HK-2 (cell line): ENCODE data around the gene CIT.

Experiments used
- DNase-seq: peaks from one replicate; pipeline ENCODE4 v3.0.0-alpha.2; 2018; ENCODE audit not compliant: unreplicated experiment

CIT gene

GRCh38 chr12:119804011-119804641, 73.0 kb downstream of the CIT start:
- peak; percentile 62 for DNase-seq

- DNase-seq, result no peak
Observed at GRCh38 chr12:119803381-119803791, 73.7 kb downstream of the CIT start.

- DNase-seq, result no peak
Observed at GRCh38 chr12:119802472-119802871, 74.6 kb downstream of the CIT start.

GRCh38 chr12:119797090-119797489, 80.0 kb downstream of the CIT start:
- DNase-seq, result no peak

DNA sequence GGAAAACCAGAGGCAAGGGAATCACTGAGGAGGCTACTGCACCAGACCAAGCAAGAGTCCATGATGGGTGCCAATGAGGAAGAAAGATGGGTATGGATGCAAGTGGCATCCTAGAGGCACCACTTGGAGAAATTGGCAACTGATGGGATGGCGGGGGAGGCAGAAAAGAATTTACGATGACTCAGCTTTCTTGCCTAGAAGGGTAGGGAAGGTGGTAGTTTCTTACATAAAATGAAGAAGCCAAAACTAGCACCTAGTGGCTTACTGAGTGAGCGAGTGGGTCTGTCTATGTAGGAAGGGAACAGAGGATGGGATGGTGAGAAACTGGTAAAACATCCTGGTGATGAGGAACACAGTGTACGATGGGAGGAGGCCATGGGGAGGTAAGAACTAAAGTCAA, 80.8 kb downstream of the CIT start:
- no peak for DNase-seq

DNA sequence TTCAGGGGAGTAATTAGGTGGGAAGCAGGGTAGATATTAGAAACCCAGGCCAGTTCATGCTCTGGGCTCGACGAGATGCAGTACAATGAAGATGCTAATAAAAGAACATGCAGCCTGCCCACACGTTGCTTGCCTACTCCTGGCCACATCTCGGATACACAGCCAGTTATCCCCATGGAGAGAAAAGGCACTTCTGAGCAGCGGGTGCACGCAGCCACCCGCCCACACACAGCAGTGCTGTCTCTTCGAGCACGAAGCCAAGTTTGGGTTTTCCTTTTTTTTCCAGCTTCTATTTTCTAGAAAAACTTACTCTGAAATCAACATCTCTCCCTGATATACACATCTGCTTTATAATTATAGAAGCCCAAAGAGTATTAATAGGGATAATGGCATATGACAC, 85.7 kb downstream of the CIT start:
- DNase-seq, result no peak

- DNase-seq, result no peak
Observed at GRCh38 chr12:119788786-119789185, 88.3 kb downstream of the CIT start.

DNA sequence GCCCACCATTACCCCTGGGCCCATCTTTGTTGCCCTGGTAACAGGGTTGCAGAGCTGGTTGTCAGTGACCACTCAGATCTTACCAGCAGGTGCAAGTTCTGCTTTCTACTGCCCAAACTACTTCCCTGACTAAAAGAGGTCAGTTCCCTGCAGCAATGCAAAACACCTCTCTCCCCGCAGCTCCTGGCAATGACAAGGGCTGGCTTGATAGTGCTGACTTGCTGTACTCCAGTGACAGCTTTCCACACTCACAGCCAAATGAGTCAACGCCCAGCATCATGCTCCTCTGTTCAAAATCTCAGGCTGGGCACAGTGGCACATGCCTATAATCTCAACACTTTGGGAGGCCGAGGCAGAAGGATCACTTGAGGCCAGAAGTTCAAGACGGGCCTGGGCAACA, 90.6 kb downstream of the CIT start:
- no peak for DNase-seq

- DNase-seq, result no peak
Observed at GRCh38 chr12:119784673-119785072, 92.4 kb downstream of the CIT start.

DNA sequence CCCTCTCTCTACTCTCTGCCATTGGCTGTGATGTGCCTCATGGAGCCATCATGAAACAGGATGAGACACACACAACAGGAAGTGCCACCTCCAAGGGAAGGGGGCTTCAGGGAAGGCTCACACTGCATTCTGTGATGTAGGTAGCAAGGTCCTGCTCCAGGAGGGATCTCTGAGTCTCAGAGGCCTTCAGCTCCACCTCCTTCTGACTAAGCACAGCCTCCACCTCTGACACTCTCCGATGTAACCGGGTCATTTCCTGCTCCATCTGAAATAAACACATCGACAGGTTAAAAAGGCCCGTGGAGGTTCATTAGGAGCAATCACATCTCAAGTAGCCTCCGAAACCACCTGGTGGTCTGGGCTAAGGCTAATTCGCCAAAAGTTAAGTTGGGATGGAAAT, 93.3 kb downstream of the CIT start:
- no peak for DNase-seq

DNA sequence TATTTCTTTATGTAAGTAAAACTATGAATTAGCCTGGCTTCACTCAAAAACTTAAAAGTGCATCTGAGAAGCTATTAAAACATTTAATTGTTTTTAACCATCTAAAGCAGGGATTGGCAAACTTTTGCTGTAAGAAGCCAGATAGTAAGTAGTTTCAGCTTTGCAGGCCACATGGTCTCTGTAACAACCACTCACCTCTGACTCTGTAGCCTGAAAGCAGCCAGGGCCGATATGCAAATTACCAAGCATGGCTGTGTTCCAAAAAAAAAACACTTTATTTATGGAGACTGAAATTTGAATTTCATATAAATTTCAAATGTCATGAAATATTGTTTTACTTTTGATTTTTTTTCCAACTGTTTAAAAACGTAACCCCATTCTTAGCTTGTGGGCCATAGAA, 95.3 kb downstream of the CIT start:
- no peak for DNase-seq

- peak; percentile 18 for DNase-seq
Observed at GRCh38 chr12:119780786-119781434, 96.2 kb downstream of the CIT start.

DNA sequence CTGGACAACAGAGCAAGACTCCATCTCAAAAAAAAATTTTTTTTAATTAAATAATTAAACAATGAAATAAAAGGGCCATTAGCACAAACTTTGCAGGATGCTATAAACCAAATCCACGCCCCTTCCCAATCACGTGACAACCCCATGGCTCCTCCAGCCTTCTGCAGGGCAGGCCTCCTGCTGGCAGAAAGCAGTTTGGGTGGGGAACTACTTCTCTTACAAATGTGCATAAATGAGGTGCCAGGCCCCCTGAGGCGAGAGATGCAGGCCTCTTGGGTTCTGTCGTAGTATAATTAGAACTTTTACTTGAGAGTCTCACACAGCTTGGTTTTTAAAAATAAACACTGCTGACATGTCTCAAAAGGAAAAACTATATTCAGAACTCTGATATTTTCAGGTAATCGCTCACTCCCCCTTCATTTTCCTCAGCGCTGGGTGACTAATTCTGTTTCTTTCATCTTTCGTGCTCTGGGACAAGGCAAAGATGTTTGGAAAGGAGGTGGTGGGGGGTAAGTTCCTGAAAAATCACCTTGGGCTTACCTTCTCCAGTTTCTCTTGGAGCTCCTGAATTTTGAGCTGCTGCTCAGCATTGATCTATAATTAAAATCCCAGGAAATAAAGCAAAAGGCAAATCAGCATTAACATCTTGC, 101.7 kb downstream of the CIT start:
- DNase-seq, result no peak

DNA sequence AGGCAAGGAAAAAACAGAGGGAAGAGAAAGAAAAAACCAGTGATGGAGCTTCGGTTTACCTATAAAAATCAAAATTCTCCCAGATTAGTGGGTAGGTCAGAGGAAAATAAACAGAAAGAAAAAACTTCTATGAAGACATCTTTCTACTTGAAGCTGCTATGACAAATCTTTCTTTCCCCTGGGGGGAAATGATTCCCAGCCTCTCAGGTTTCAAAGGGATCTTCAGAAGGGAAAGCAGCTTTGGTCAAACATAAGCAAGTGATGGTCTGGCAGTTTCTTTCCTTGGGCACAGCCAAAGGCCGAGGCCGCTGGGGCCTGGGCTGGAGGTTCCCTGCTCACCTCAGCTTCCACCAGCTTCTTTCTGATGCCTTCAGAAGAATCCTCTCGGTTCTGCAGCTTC, 104.7 kb downstream of the CIT start:
- no peak for DNase-seq

- DNase-seq, result no peak
Observed at GRCh38 chr12:119770146-119770545, 107.0 kb downstream of the CIT start.

GRCh38 chr12:119762619-119763018, 114.5 kb downstream of the CIT start:
- no peak for DNase-seq

DNA sequence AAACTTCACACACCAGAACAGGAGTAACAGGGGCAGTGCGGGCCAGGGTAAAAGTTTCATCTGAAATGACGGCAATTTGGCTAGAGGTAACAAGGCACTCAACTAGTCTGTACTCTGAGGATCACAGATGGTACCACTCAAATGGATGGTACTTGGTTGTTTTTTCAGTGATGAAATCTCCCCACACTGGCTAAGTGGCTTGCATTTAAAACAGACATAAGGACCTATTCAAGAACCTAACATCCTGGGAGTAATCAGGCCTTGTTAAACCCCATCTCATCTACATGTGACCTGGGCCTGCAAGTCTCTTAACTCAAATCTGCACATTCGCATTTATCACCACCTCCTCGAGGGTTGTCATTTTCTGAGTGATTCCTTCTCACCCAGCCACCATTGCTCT, 118.4 kb downstream of the CIT start:
- DNase-seq, result no peak

DNA sequence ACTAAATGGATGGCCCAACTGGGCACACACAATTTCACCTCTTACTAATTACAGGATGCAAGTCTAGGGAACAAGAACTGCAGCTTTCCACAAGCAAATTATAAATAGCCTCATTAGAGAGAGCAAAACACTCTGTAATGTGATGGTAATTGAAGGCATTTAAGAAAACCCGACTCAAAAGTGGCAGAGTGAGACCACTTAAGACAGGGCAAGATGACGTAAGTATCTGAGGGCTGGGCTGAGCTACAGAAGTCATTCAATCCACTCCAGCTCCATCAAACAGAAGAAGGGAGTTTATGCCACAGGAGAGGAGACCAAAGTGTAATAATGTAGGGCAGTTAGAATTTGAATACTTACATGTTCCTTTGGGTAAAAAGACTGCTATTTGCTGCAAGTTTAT, 118.9 kb downstream of the CIT start:
- no peak for DNase-seq

- no peak for DNase-seq
Observed at GRCh38 chr12:119751961-119752360, 125.2 kb downstream of the CIT start.

GRCh38 chr12:119749666-119750065, 127.5 kb downstream of the CIT start:
- DNase-seq, result no peak

DNA sequence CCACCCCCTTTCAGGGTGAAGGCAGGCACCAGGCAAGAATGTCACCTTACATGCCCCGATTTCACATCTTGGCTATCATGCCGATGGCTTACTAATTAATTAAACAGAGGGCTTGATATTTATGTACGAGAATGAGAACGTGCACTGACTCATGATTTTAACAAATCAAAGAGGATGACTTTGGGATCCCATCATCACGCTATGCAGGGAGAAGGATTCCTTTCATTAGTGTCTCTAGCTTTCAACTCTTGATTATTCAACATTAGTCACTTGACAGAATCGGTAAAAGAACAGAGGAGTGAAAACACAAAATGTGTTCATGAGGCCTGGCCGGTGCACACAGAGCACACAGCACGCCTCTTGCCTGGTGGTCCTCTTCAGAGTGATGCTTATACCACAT, 128.6 kb downstream of the CIT start:
- no peak for DNase-seq

- no peak for DNase-seq
Observed at GRCh38 chr12:119746169-119746568, 131.0 kb downstream of the CIT start.

GRCh38 chr12:119744900-119745606, 132.1 kb downstream of the CIT start:
- no peak for DNase-seq
